HG03354 (cell line): ENCODE results near the gene MFGE8.

ENCODE experiments used
- ATAC-seq: cut with Tn5 transposase; IDR thresholded peaks from one replicate; pipeline ENCODE4 v1.9.1; 2021; ENCODE audit warnings: mild to moderate bottlenecking; ENCODE audit not compliant: unreplicated experiment, poor library complexity, severe bottlenecking

Gene MFGE8

DNA sequence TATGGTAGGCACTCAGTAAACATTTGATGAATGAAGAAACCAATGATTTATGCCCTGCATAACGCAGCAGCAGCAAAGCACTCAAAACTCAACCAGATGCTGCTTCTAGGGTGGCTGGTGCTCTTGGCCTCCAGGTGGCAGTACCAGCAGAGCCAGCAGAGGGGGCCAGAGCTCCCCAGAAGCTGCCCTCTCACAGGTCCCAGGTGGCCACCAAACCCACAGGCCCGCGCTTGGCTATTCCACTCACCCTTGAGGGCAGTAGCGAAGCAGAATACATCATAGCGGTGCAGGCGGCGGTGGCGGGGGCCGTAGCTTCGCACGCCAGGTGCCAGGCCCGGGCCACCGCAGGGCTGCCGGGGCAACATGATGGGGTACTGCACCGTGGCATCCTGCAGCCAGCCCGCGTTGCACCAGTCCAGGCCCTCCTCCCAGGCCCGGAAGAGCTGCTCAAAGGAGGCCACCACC is 34.4 kb downstream of the MFGE8 start:
- ATAC-seq: no peak

DNA sequence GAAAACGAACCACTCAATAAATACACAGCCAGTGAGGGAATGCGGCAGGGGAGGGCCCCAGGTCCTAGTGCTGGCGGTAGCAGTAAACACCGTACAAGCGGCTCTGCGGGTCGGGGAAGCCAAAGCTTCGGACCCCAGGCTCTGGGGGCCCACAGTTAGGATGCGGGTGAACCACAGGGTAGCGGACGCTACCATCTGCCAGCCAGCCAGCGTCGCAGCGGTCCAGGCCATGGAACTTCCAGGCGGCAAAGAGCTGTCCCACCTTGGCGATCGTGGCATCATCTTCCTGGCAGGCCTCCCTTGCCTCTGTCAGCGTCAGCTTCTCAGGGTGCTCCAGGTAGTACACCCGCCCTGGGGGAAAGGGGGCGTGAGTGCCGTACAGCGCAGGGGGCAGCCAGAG is 35.3 kb downstream of the MFGE8 start:
- ATAC-seq: no peak

- no peak for ATAC-seq
Measured at GRCh38 chr15:88877415-88877814, 35.8 kb downstream of the MFGE8 start.

DNA sequence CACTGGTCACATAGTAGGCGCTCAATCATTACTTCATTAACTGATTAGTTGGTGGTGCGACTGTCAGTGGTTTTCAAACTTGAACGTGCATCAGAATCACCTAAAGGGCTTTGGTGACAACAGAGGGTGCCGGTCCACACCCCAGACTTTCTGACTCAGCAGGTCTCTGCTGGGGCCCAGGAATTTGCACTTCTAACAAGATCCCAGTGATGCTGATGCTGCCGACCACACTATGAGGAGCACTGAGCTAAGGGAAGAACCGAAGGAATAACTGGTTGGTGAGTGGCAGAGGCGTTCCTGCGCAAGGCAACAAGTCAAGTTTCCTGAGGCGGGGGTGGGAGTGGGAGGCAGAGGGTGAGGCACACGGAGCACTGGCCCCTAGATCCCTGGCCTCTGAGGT is 36.6 kb downstream of the MFGE8 start:
- no peak for ATAC-seq

- no peak for ATAC-seq
Measured at GRCh38 chr15:88874684-88875083, 38.5 kb downstream of the MFGE8 start.

GRCh38 chr15:88874275-88874674 is 38.9 kb downstream of the MFGE8 start:
- ATAC-seq: no peak

DNA sequence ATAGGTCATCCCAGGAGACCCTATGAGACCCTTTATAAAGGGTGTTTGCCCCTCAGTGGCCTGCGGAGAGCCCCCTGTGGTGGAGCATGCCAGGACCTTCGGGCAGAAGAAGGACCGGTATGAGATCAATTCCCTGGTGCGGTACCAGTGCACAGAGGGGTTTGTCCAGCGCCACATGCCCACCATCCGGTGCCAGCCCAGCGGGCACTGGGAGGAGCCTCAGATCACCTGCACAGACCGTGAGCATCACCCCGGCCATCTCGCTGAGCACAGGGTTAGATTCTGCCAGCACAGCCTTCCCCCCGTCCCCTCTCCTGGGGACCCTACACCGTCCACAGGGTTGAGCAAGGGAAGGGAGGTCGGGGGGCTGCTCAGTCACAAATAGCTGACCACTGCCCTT is 39.4 kb downstream of the MFGE8 start:
- no peak for ATAC-seq

GRCh38 chr15:88872706-88873105 is 40.5 kb downstream of the MFGE8 start:
- no peak for ATAC-seq

GRCh38 chr15:88872106-88872505 is 41.1 kb downstream of the MFGE8 start:
- no peak for ATAC-seq

GRCh38 chr15:88871313-88871712 is 41.9 kb downstream of the MFGE8 start:
- ATAC-seq: no peak

DNA sequence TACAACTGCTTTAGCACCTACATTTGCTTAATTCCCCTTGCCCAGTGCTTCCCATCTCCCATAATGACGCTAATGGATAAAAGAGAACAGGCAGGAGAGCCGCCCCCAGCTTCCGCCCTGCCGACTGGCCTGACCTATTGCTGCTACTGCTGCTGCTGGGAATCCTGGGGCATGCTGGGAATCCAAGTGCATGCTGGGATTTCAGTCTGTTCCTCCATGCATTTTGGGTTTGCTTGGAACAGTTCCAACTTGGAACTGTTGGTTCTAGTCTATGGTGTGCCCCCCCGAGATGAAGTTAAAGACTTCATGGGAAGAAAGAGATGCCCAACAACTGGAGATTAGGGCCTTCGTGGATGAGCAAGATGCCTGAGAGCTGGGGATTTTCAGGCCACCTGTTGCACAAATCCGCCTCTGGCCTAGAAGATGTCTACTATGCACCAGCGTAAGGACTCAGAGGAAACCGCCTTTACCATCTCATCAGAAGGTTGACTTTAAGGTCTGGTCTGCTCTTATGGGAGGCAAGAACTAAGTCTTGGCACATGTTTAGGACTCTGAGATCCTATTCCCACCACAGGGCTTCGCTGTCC is 46.8 kb downstream of the MFGE8 start:
- ATAC-seq: no peak

- ATAC-seq: no peak
Measured at GRCh38 chr15:88865498-88866099, 47.6 kb downstream of the MFGE8 start.

DNA sequence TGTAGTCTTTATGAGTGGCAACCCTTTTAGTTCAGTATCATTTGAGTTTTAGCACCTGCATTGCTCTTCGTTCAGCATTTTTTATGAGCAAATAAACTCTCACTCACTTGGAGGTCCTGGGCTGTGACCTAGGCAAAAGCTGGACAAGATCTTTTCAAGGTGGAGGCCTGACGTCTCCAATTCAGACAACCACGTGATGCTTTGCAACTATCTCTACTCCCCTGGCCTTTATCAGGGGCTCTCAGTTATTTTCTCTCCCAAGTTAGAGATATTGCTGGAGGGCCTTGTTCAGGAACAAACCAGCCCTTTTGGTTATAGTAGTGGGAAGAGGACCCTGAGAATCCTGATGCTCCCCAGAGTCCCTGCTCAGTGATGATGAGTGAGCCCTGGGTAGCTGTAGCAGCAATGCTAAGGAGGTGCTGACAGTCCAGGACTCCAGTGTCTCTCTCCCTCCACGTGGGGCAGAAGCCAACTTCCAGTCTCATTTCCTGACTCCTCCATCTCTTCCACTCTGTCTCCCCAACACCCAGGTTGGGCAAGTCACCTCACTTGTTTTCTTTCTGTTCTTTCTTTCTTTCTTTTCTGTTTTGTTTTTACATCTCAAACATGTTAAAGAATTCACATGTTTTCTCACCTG is 48.2 kb downstream of the MFGE8 start:
- no peak for ATAC-seq

DNA sequence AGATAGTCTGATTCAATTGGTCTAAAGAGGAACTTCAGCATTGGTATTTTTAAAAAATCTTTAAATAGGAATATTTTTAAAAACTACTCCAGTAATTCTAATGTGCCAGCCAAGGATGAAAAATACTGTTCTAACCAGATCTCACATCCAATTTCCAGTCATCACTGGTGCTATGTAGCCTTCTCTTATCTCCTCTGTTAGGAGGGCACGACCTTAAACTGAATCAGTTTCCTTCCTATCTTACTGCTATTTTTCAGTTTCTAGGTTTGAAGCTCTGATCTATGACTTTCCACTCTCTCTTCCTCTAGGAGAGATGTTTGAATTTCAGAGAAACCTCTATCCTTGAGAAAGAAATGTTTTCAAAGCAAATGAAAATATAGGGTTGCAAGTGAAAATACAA is 49.8 kb downstream of the MFGE8 start:
- no peak for ATAC-seq

DNA sequence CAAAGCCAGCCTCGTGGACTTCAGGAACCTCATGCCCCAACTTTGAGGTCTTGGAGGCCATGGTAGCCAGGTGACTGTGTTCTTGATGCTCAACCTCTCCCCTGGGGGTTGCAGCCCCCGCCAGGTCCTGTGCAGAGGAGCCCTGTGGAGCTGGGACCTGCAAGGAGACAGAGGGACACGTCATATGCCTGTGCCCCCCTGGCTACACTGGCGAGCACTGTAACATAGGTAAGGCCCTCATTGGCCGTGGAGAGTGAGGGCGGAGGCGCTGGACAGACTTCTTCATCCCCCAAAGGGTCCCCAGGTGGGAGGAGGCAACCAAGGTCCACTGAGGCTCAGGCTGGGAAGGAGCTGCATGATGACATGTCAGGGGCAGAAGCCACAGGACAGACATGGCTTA is 53.0 kb downstream of the MFGE8 start:
- ATAC-seq: no peak

GRCh38 chr15:88859550-88859949 is 53.6 kb downstream of the MFGE8 start:
- no peak for ATAC-seq

- no peak for ATAC-seq
Measured at GRCh38 chr15:88858934-88859333, 54.2 kb downstream of the MFGE8 start.

GRCh38 chr15:88852476-88852875 is 60.7 kb downstream of the MFGE8 start:
- ATAC-seq: no peak

- no peak for ATAC-seq
Measured at GRCh38 chr15:88849376-88850072, 63.7 kb downstream of the MFGE8 start.
